ENCODE data around the gene KCNIP1.
A peak's percentile ranks its signal among the peaks of the same experiment; 100 is the strongest.
"Not testable (repeated sequence)": the region's sequence is repeated elsewhere in the genome, so short reads cannot be mapped to it uniquely, and the experiment has no call there.

The KCNIP1 gene

DNA sequence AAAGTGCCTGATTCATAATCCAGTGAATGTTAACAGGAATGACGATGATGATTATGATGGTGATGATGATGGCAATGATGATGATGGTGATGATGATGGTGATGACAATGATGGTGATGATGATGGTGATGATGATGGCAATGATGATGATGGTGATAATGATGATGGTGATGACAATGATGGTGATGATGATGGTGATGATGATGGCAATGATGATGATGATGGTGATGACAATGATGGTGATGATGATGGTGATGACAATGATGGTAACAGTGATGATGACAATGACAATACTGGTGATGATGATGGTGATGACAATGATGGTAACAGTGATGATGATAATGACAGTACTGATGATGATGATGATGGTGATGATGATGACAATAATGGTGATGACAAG is 46.6 kb downstream of the KCNIP1 start:
- H3K27ac ChIP-seq (ENCODE audit: low read depth, low read length); H2BK5ac ChIP-seq (ENCODE audit: low read length); H2BK15ac ChIP-seq (replicated peaks; ENCODE audit: low read depth); H3K23ac ChIP-seq (ENCODE audit: low read length); H3K4me2 ChIP-seq (ENCODE audit: low read length); H3K79me2 ChIP-seq (ENCODE audit: control insufficient read depth, insufficient read depth, low read length); H3K56ac ChIP-seq (ENCODE audit: low read length); H3K79me1 ChIP-seq (ENCODE audit: low read length); H3K18ac ChIP-seq (ENCODE audit: low read length); H4K8ac ChIP-seq (ENCODE audit: low read depth, low read length); H2BK120ac ChIP-seq (ENCODE audit: low read depth, low read length); H4K5ac ChIP-seq (ENCODE audit: low read length); H3K9ac ChIP-seq (ENCODE audit: low read length); H3K4me1 ChIP-seq (ENCODE audit: control insufficient read depth, low read depth, low read length); H3K36me3 ChIP-seq (ENCODE audit: control insufficient read depth, insufficient read depth, low read length); H3K4me3 ChIP-seq (ENCODE audit: low read length); H3K27me3 ChIP-seq (ENCODE audit: insufficient read depth, low read length, poor library complexity); H3K4ac ChIP-seq (ENCODE audit: low read depth, low read length); H2AK5ac ChIP-seq (ENCODE audit: low read length); DNase-seq: not testable (repeated sequence)
- no CpG with 5 or more reads among the region's 1 CpG for WGBS (ENCODE audit: extremely low coverage, insufficient coverage, low lambda C conversion rate)

DNA sequence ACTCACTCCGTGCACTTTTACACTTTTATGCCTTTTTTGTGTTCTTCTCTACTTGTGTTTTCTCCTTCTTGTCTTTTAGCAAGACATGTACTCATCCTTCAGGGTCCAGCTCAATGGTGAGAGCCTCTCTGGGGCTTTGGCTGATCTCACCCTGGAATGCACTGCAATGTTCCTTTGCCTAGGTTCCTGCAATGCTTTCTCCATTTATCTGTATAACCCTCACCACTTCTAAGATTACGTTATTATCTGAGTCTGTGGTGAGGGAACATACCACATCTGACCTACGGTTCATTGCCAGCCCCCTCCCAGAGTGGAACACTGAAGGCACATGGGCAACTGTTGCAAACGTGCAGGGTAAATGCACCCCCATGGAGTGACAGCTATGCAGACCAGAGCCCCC is 47.3 kb downstream of the KCNIP1 start:
- Histone ChIP-seq H3K79me2 (ENCODE audit: control insufficient read depth, insufficient read depth, low read length) (no peaks in the 10 kb centered on the region), H3K56ac (ENCODE audit: low read length) (no peak overlapping the region), H2BK5ac (ENCODE audit: low read length) (no peak overlapping the region), H3K4me3 (ENCODE audit: low read length) (no peak overlapping the region), H3K4ac (ENCODE audit: low read depth, low read length) (no peak overlapping the region), H3K18ac (ENCODE audit: low read length) (no peak overlapping the region), H2BK15ac (replicated peaks; ENCODE audit: low read depth) (no peak overlapping the region), H3K4me1 (ENCODE audit: control insufficient read depth, low read depth, low read length) (no peaks in the 10 kb centered on the region), H2AK5ac (ENCODE audit: low read length) (no peak overlapping the region), H3K4me2 (ENCODE audit: low read length) (no peak overlapping the region), H3K27ac (ENCODE audit: low read depth, low read length) (no peak overlapping the region), H2BK120ac (ENCODE audit: low read depth, low read length) (no peak overlapping the region), H3K36me3 (ENCODE audit: control insufficient read depth, insufficient read depth, low read length) (no peaks in the 10 kb centered on the region), H3K27me3 (ENCODE audit: insufficient read depth, low read length, poor library complexity) (no peaks in the 10 kb centered on the region), H4K8ac (ENCODE audit: low read depth, low read length) (no peak overlapping the region), H3K79me1 (ENCODE audit: low read length) (no peaks in the 10 kb centered on the region), H3K9ac (ENCODE audit: low read length) (no peak overlapping the region), H4K5ac (ENCODE audit: low read length) (no peak overlapping the region), H3K23ac (ENCODE audit: low read length) (no peak overlapping the region)
- no peak for DNase-seq
- no CpG with 5 or more reads among the region's 4 CpGs for WGBS (ENCODE audit: extremely low coverage, insufficient coverage, low lambda C conversion rate)

GRCh38 chr5:170551622-170552021 is 47.8 kb downstream of the KCNIP1 start:
- no peak overlapping the region for H2AK5ac ChIP-seq (ENCODE audit: low read length)
- no peak overlapping the region for H3K4ac ChIP-seq (ENCODE audit: low read depth, low read length)
- no peak overlapping the region for H2BK120ac ChIP-seq (ENCODE audit: low read depth, low read length)
- no peak overlapping the region for H2BK15ac ChIP-seq (replicated peaks; ENCODE audit: low read depth)
- no peak overlapping the region for H2BK5ac ChIP-seq (ENCODE audit: low read length)
- H3K4me1 ChIP-seq (ENCODE audit: control insufficient read depth, low read depth, low read length), result no peaks in the 10 kb centered on the region
- H3K4me3 ChIP-seq (ENCODE audit: low read length), result no peak overlapping the region
- no peak overlapping the region for H3K18ac ChIP-seq (ENCODE audit: low read length)
- no peak overlapping the region for H4K5ac ChIP-seq (ENCODE audit: low read length)
- no peak overlapping the region for H3K56ac ChIP-seq (ENCODE audit: low read length)
- no peak overlapping the region for H4K8ac ChIP-seq (ENCODE audit: low read depth, low read length)
- H3K27me3 ChIP-seq (ENCODE audit: insufficient read depth, low read length, poor library complexity), result no peaks in the 10 kb centered on the region
- DNase-seq, result no peak
- no peak overlapping the region for H3K27ac ChIP-seq (ENCODE audit: low read depth, low read length)
- no peak overlapping the region for H3K4me2 ChIP-seq (ENCODE audit: low read length)
- H3K9ac ChIP-seq (ENCODE audit: low read length), result no peak overlapping the region
- H3K79me2 ChIP-seq (ENCODE audit: control insufficient read depth, insufficient read depth, low read length), result no peaks in the 10 kb centered on the region
- no peak overlapping the region for H3K23ac ChIP-seq (ENCODE audit: low read length)
- H3K36me3 ChIP-seq (ENCODE audit: control insufficient read depth, insufficient read depth, low read length), result no peaks in the 10 kb centered on the region
- WGBS (ENCODE audit: extremely low coverage, insufficient coverage, low lambda C conversion rate), result 100% methylated on average over 7 of the region's 7 CpGs
- H3K79me1 ChIP-seq (ENCODE audit: low read length), result no peaks in the 10 kb centered on the region

- Histone ChIP-seq H3K79me1 (ENCODE audit: low read length) (no peaks in the 10 kb centered on the region), H2BK120ac (ENCODE audit: low read depth, low read length) (no peak overlapping the region), H2BK15ac (replicated peaks; ENCODE audit: low read depth) (no peak overlapping the region), H3K9ac (ENCODE audit: low read length) (no peak overlapping the region), H2AK5ac (ENCODE audit: low read length) (no peak overlapping the region), H2BK5ac (ENCODE audit: low read length) (no peak overlapping the region), H4K5ac (ENCODE audit: low read length) (no peak overlapping the region), H3K27ac (ENCODE audit: low read depth, low read length) (no peak overlapping the region), H3K79me2 (ENCODE audit: control insufficient read depth, insufficient read depth, low read length) (no peaks in the 10 kb centered on the region), H3K4me3 (ENCODE audit: low read length) (no peak overlapping the region), H3K36me3 (ENCODE audit: control insufficient read depth, insufficient read depth, low read length) (no peaks in the 10 kb centered on the region), H3K4ac (ENCODE audit: low read depth, low read length) (no peak overlapping the region), H3K4me2 (ENCODE audit: low read length) (no peak overlapping the region), H3K18ac (ENCODE audit: low read length) (no peak overlapping the region), H3K4me1 (ENCODE audit: control insufficient read depth, low read depth, low read length) (no peaks in the 10 kb centered on the region), H3K23ac (ENCODE audit: low read length) (no peak overlapping the region), H3K27me3 (ENCODE audit: insufficient read depth, low read length, poor library complexity) (no peaks in the 10 kb centered on the region), H3K56ac (ENCODE audit: low read length) (no peak overlapping the region), H4K8ac (ENCODE audit: low read depth, low read length) (no peak overlapping the region)
- WGBS (ENCODE audit: extremely low coverage, insufficient coverage, low lambda C conversion rate), result no CpG with 5 or more reads among the region's 12 CpGs
- peak; percentile 83 for DNase-seq
Observed at GRCh38 chr5:170552621-170553115, 48.8 kb downstream of the KCNIP1 start.

- H2BK5ac ChIP-seq (ENCODE audit: low read length), result no peak overlapping the region
- H3K79me1 ChIP-seq (ENCODE audit: low read length), result no peaks in the 10 kb centered on the region
- no peak overlapping the region for H3K9ac ChIP-seq (ENCODE audit: low read length)
- no peak overlapping the region for H4K5ac ChIP-seq (ENCODE audit: low read length)
- no peaks in the 10 kb centered on the region for H3K79me2 ChIP-seq (ENCODE audit: control insufficient read depth, insufficient read depth, low read length)
- H2BK15ac ChIP-seq (replicated peaks; ENCODE audit: low read depth), result no peak overlapping the region
- H2BK120ac ChIP-seq (ENCODE audit: low read depth, low read length), result no peak overlapping the region
- no peak overlapping the region for H3K18ac ChIP-seq (ENCODE audit: low read length)
- H3K56ac ChIP-seq (ENCODE audit: low read length), result no peak overlapping the region
- no peak overlapping the region for H3K4me3 ChIP-seq (ENCODE audit: low read length)
- no peak overlapping the region for H4K8ac ChIP-seq (ENCODE audit: low read depth, low read length)
- no peak overlapping the region for H3K4ac ChIP-seq (ENCODE audit: low read depth, low read length)
- H3K27me3 ChIP-seq (ENCODE audit: insufficient read depth, low read length, poor library complexity), result no peaks in the 10 kb centered on the region
- H3K4me1 ChIP-seq (ENCODE audit: control insufficient read depth, low read depth, low read length), result no peaks in the 10 kb centered on the region
- H3K4me2 ChIP-seq (ENCODE audit: low read length), result no peak overlapping the region
- no peak overlapping the region for H3K27ac ChIP-seq (ENCODE audit: low read depth, low read length)
- no peaks in the 10 kb centered on the region for H3K36me3 ChIP-seq (ENCODE audit: control insufficient read depth, insufficient read depth, low read length)
- no peak overlapping the region for H2AK5ac ChIP-seq (ENCODE audit: low read length)
- DNase-seq, result no peak
- H3K23ac ChIP-seq (ENCODE audit: low read length), result no peak overlapping the region
- no CpG with 5 or more reads among the region's 4 CpGs for whole genome bisulfite sequencing (ENCODE audit: extremely low coverage, insufficient coverage, low lambda C conversion rate)
Observed at GRCh38 chr5:170553218-170553617, 49.4 kb downstream of the KCNIP1 start.

GRCh38 chr5:170554521-170555267 is 50.9 kb downstream of the KCNIP1 start:
- Histone ChIP-seq H3K56ac (ENCODE audit: low read length) (no peak overlapping the region), H3K9ac (ENCODE audit: low read length) (no peak overlapping the region), H3K4ac (ENCODE audit: low read depth, low read length) (no peak overlapping the region), H2BK15ac (replicated peaks; ENCODE audit: low read depth) (no peak overlapping the region), H4K5ac (ENCODE audit: low read length) (no peak overlapping the region), H3K79me1 (ENCODE audit: low read length) (no peaks in the 10 kb centered on the region), H3K23ac (ENCODE audit: low read length) (no peak overlapping the region), H3K36me3 (ENCODE audit: control insufficient read depth, insufficient read depth, low read length) (no peaks in the 10 kb centered on the region), H3K4me3 (ENCODE audit: low read length) (no peak overlapping the region), H3K18ac (ENCODE audit: low read length) (no peak overlapping the region), H3K4me2 (ENCODE audit: low read length) (no peak overlapping the region), H3K4me1 (ENCODE audit: control insufficient read depth, low read depth, low read length) (no peaks in the 10 kb centered on the region), H4K8ac (ENCODE audit: low read depth, low read length) (no peak overlapping the region), H3K27me3 (ENCODE audit: insufficient read depth, low read length, poor library complexity) (no peaks in the 10 kb centered on the region), H2AK5ac (ENCODE audit: low read length) (no peak overlapping the region), H3K79me2 (ENCODE audit: control insufficient read depth, insufficient read depth, low read length) (no peaks in the 10 kb centered on the region), H2BK120ac (ENCODE audit: low read depth, low read length) (no peak overlapping the region), H3K27ac (ENCODE audit: low read depth, low read length) (no peak overlapping the region), H2BK5ac (ENCODE audit: low read length) (no peak overlapping the region)
- DNase-seq, result peak; percentile 10
- no CpG with 5 or more reads among the region's 18 CpGs for WGBS (ENCODE audit: extremely low coverage, insufficient coverage, low lambda C conversion rate)
